CD14-positive monocyte (primary cell): Measurements from ENCODE around the gene MAP2K6. TPM values are rescaled to one million over a fixed set of nuclear protein-coding genes. Genes with fewer than 3 reads are reported as not detected.

Experiments
- DNase-seq, 3 donors: peaks; one replicate each; pipeline ENCODE4 v3.0.0-alpha.2; 2011 to 2022
- H2AFZ ChIP-seq: 2 replicates; pipeline ENCODE4 v1.6.0; 2012; ENCODE audit warnings: mild to moderate bottlenecking, low read depth, low read length, inconsistent platforms; ENCODE audit not compliant: insufficient read depth, poor library complexity, severe bottlenecking
- H3K27ac ChIP-seq, 2 donors: 1 replicate in 1 of 2; 2 replicates in 1 of 2; pipeline ENCODE4 v1.5.1; 2012 to 2013; ENCODE audit warnings: low read length in 2 of 2, control low read depth in 1 of 2, inconsistent platforms in 1 of 2, low read depth in 1 of 2, mild to moderate bottlenecking in 1 of 2
- H3K27me3 ChIP-seq, 2 donors: one replicate each; pipeline versions ENCODE4 v1.6.0 to v1.6.1; 2011 to 2013; ENCODE audit warnings: low read length in 2 of 2; ENCODE audit not compliant: control insufficient read depth in 2 of 2, insufficient read depth in 2 of 2
- H3K36me3 ChIP-seq, 2 donors: replicated peaks in 1 of 2; 1 replicate in 1 of 2; 2 replicates in 1 of 2; pipeline versions ENCODE4 v1.5.1 to v1.6.1; 2012 to 2013; ENCODE audit warnings: low read length in 2 of 2, control low read depth in 1 of 2, inconsistent platforms in 1 of 2, mild to moderate bottlenecking in 1 of 2; ENCODE audit not compliant: insufficient read depth in 2 of 2, control insufficient read depth in 1 of 2
- H3K4me1 ChIP-seq, 2 donors: 1 replicate in 1 of 2; 2 replicates in 1 of 2; pipeline versions ENCODE4 v1.5.1 to v1.6.1; 2012 to 2013; ENCODE audit warnings: low read length in 2 of 2, control low read depth in 1 of 2, inconsistent platforms in 1 of 2, mild to moderate bottlenecking in 1 of 2, moderate library complexity in 1 of 2; ENCODE audit not compliant: insufficient read depth in 2 of 2, control insufficient read depth in 1 of 2
- H3K4me2 ChIP-seq: replicated peaks from 2 replicates; pipeline ENCODE3; 2012; ENCODE audit warnings: low read length, moderate library complexity, mild to moderate bottlenecking; ENCODE audit not compliant: poor library complexity, severe bottlenecking; ENCODE audit errors: extremely low read depth
- H3K4me3 ChIP-seq, 3 experiments: fragments of 200-600 bp in 1 of 3; sonication (generic) in 1 of 3; replicated peaks in 1 of 3; 1 replicate in 2 of 3; 2 replicates in 1 of 3; pipeline ENCODE4 v1.5.1; 2011 to 2013; ENCODE audit warnings: low read length in 3 of 3, mild to moderate bottlenecking in 3 of 3, control low read depth in 2 of 3, low read depth in 2 of 3, inconsistent platforms in 1 of 3, moderate library complexity in 1 of 3
- H3K79me2 ChIP-seq: 2 replicates; pipeline ENCODE4 v1.6.0; 2012; ENCODE audit warnings: mild to moderate bottlenecking, control low read depth, inconsistent platforms, low read length, moderate library complexity; ENCODE audit not compliant: insufficient read depth
- H3K9ac ChIP-seq: 2 replicates; pipeline ENCODE4 v1.6.0; 2017; ENCODE audit warnings: low read length, mild to moderate bottlenecking; ENCODE audit not compliant: insufficient read depth, poor library complexity, severe bottlenecking
- H3K9me3 ChIP-seq, 2 donors: replicated peaks in 1 of 2; 1 replicate in 1 of 2; 2 replicates in 1 of 2; pipeline versions ENCODE4 v1.5.1 to v1.6.1; 2012 to 2013; ENCODE audit warnings: low read length in 2 of 2, control low read depth in 1 of 2; ENCODE audit not compliant: control insufficient read depth in 1 of 2, insufficient read depth in 1 of 2
- H4K20me1 ChIP-seq: 2 replicates; pipeline ENCODE4 v1.6.0; 2012; ENCODE audit warnings: mild to moderate bottlenecking, low read length, control low read depth, moderate library complexity; ENCODE audit not compliant: insufficient read depth
- H3K27ac Mint-ChIP-seq, 7 donors: one replicate each; pipeline ENCODE4 v1.8.0; 2020; ENCODE audit warnings: mild to moderate bottlenecking in 7 of 7, mixed read lengths in 7 of 7, moderate library complexity in 6 of 7, inconsistent platforms in 2 of 7
- H3K27me3 Mint-ChIP-seq, 3 donors: one replicate each; pipeline ENCODE4 v1.8.0; 2021 to 2022; ENCODE audit warnings: low read depth in 3 of 3, mild to moderate bottlenecking in 3 of 3, mixed read lengths in 3 of 3, moderate library complexity in 3 of 3, inconsistent platforms in 1 of 3
- H3K36me3 Mint-ChIP-seq, 2 donors: one replicate each; pipeline ENCODE4 v1.8.0; 2020; ENCODE audit warnings: mixed read lengths in 2 of 2, inconsistent platforms in 1 of 2, mild to moderate bottlenecking in 1 of 2
- H3K4me1 Mint-ChIP-seq: one replicate; pipeline ENCODE4 v1.8.0; 2020; ENCODE audit warnings: mild to moderate bottlenecking, mixed read lengths
- H3K4me3 Mint-ChIP-seq, 2 donors: one replicate each; pipeline ENCODE4 v1.8.0; 2020; ENCODE audit warnings: mild to moderate bottlenecking in 2 of 2, mixed read lengths in 2 of 2, moderate library complexity in 1 of 2
- H3K9me3 Mint-ChIP-seq, 7 donors: one replicate each; pipeline ENCODE4 v1.8.0; 2020 to 2022; ENCODE audit warnings: mixed read lengths in 7 of 7, mild to moderate bottlenecking in 6 of 7, moderate library complexity in 6 of 7, inconsistent platforms in 2 of 7
- CTCF ChIP-seq: fragments of 200-600 bp; IDR thresholded peaks from one replicate; pipeline ENCODE4 v1.8.0; 2022; ENCODE audit warnings: antibody characterized with exemption, mild to moderate bottlenecking
- WGBS: methylation state at CpG from one replicate; pipeline ENCODE4 v1.1.5; 2013; ENCODE audit warnings: missing lambda C conversion rate; ENCODE audit not compliant: insufficient coverage; 5-methylcytosine and 5-hydroxymethylcytosine counted together
- intact Hi-C, 2 donors: fragments of 100-400 bp; cut with micrococcal nuclease; formaldehyde crosslinking; loops; one replicate each; pipeline versions ENCODE4 v1.15.0 to v1.15.1; 2023
- polyA plus RNA-seq, 3 donors: library from polyadenylated mRNA; depleted of rRNA in 1 of 3; unstranded in 2 of 3; stranded (reverse) in 1 of 3; fragments of 300-500 nt in 2 of 3; fragments of >200 nt in 1 of 3; fragmentation: Illumina TruSeq in 2 of 3; gene quantifications; 1 replicate in 2 of 3; 2 replicates in 1 of 3; pipeline ENCODE4 v1.2.3, GENCODE V29; 2012 to 2021

MAP2K6 gene
- polyA plus RNA-seq, 3 donors = 13.5 to 28.9 (median 18.5) TPM

GRCh38 chr17:69375229-69375628 is 39.3 kb upstream of the MAP2K6 start:
- H3K9ac ChIP-seq = no peak overlapping the region
- peak overlapping the region in 1 of 2 donors; percentile 68 for H3K4me3 Mint-ChIP-seq
- H3K79me2 ChIP-seq = no peaks in the 10 kb centered on the region
- H3K27ac Mint-ChIP-seq = peak overlapping the region in 2 of 7 donors; percentile 30 to 60
- peaks cover 0 to 4% of the 10 kb centered on the region in 2 donors for H3K36me3 Mint-ChIP-seq
- peaks cover 24% of the 10 kb centered on the region in 2 donors for H3K4me1 ChIP-seq
- peak overlapping the region; percentile 23 for H3K4me2 ChIP-seq
- H3K27me3 Mint-ChIP-seq = peaks cover 2 to 19% (median 13%) of the 10 kb centered on the region in 3 donors
- H4K20me1 ChIP-seq = no peaks in the 10 kb centered on the region
- H3K4me3 ChIP-seq = no peak overlapping the region
- H2AFZ ChIP-seq = no peak overlapping the region
- no peaks in the 10 kb centered on the region for H3K9me3 ChIP-seq
- intact Hi-C loops = no loop called here
- H3K4me1 Mint-ChIP-seq = peaks cover 24% of the 10 kb centered on the region
- H3K27ac ChIP-seq = no peak overlapping the region
- no peaks in the 10 kb centered on the region for H3K36me3 ChIP-seq
- WGBS = no CpG with 5 or more reads among the region's 2 CpGs
- peak; percentile 0 to 15 (median 4) for DNase-seq
- peaks cover 0 to 8% (median 3%) of the 10 kb centered on the region in 7 donors for H3K9me3 Mint-ChIP-seq
- TF ChIP-seq CTCF = no peak
- H3K27me3 ChIP-seq = peaks cover 0 to 11% of the 10 kb centered on the region in 2 donors

- H3K4me2 ChIP-seq = no peak overlapping the region
- H2AFZ ChIP-seq = no peak overlapping the region
- Mint-ChIP-seq H3K36me3 (no peaks in the 10 kb centered on the region), H3K27ac (no peak overlapping the region), H3K9me3 (no peaks in the 10 kb centered on the region), H3K4me3 (no peak overlapping the region), H3K4me1 (no peaks in the 10 kb centered on the region), H3K27me3 (peaks cover 9 to 17% (median 10%) of the 10 kb centered on the region in 3 donors)
- no peaks in the 10 kb centered on the region for H3K9me3 ChIP-seq
- H3K27me3 ChIP-seq = no peaks in the 10 kb centered on the region
- no peaks in the 10 kb centered on the region for H3K4me1 ChIP-seq
- no peak overlapping the region for H3K27ac ChIP-seq
- H3K79me2 ChIP-seq = no peaks in the 10 kb centered on the region
- no peak for TF ChIP-seq CTCF
- DNase-seq = no peak
- H3K4me3 ChIP-seq = no peak overlapping the region
- H3K36me3 ChIP-seq = no peaks in the 10 kb centered on the region
- no peaks in the 10 kb centered on the region for H4K20me1 ChIP-seq
- no peak overlapping the region for H3K9ac ChIP-seq
- no CpG with 5 or more reads among the region's 7 CpGs for WGBS
- intact Hi-C loops = no loop called here
These were observed 25.6 kb upstream of the MAP2K6 start for GRCh38 chr17:69388822-69389442.
